GM23248 (cell line): ENCODE results near the gene TENT4A. TPM values are rescaled to one million over a fixed set of nuclear protein-coding genes. Genes with fewer than 3 reads are reported as not detected.
A peak's percentile ranks its signal among the peaks of the same experiment; 100 is the strongest.

Experiments
- DNase-seq: peaks from one replicate; pipeline ENCODE4 v3.0.0-alpha.2; 2015
- H2AFZ ChIP-seq: fragments of 200-600 bp; sonication (generic); 2 replicates; pipeline ENCODE4 v1.6.1; 2016; ENCODE audit warnings: antibody characterized with exemption
- H3F3A ChIP-seq: fragments of 200-600 bp; sonication (generic); 2 replicates; pipeline ENCODE4 v1.6.1; 2016; ENCODE audit warnings: mild to moderate bottlenecking, antibody characterized with exemption, mixed run types; ENCODE audit not compliant: insufficient read depth
- H3K27ac ChIP-seq: fragments of 200-600 bp; sonication (generic); 2 replicates; pipeline ENCODE4 v1.5.1; 2016; ENCODE audit warnings: mild to moderate bottlenecking
- H3K27me3 ChIP-seq: fragments of 200-600 bp; sonication (generic); replicated peaks from 2 replicates; pipeline ENCODE4 v1.6.1; 2016; ENCODE audit warnings: mild to moderate bottlenecking; ENCODE audit not compliant: insufficient read depth
- H3K36me3 ChIP-seq: fragments of 200-600 bp; sonication (generic); 2 replicates; pipeline ENCODE4 v1.6.1; 2016; ENCODE audit warnings: low read depth, mild to moderate bottlenecking
- H3K4me1 ChIP-seq: fragments of 200-600 bp; sonication (generic); 2 replicates; pipeline ENCODE4 v1.6.1; 2016; ENCODE audit warnings: mild to moderate bottlenecking; ENCODE audit not compliant: insufficient read depth
- H3K4me2 ChIP-seq: fragments of 200-600 bp; sonication (generic); one replicate; pipeline ENCODE4 v1.6.1; 2016; ENCODE audit warnings: mild to moderate bottlenecking; ENCODE audit not compliant: unreplicated experiment
- H3K4me3 ChIP-seq: fragments of 200-600 bp; sonication (generic); 2 replicates; pipeline ENCODE4 v1.5.1; 2016; ENCODE audit warnings: mild to moderate bottlenecking
- H3K79me2 ChIP-seq: fragments of 200-600 bp; sonication (generic); 2 replicates; pipeline ENCODE4 v1.6.1; 2016; ENCODE audit warnings: mild to moderate bottlenecking; ENCODE audit not compliant: insufficient read depth
- H3K9ac ChIP-seq: fragments of 200-600 bp; sonication (generic); 2 replicates; pipeline ENCODE4 v1.6.1; 2016; ENCODE audit warnings: mild to moderate bottlenecking
- H3K9me2 ChIP-seq: fragments of 200-600 bp; sonication (generic); 2 replicates; pipeline ENCODE4 v1.6.1; 2016; ENCODE audit warnings: mixed run types, mild to moderate bottlenecking, moderate library complexity; ENCODE audit not compliant: insufficient read depth
- H3K9me3 ChIP-seq: fragments of 200-600 bp; sonication (generic); one replicate; pipeline ENCODE4 v1.6.1; 2017; ENCODE audit warnings: low read depth
- H4K20me1 ChIP-seq: fragments of 200-600 bp; sonication (generic); 2 replicates; pipeline ENCODE4 v1.6.0; 2016; ENCODE audit not compliant: insufficient read depth
- EZH2 ChIP-seq: fragments of 200-600 bp; sonication (generic); IDR thresholded peaks from 2 replicates; pipeline ENCODE4 v1.6.1; 2018; ENCODE audit warnings: antibody characterized with exemption, mild to moderate bottlenecking; ENCODE audit not compliant: insufficient read depth, poor library complexity, severe bottlenecking
- EZH2phosphoT487 ChIP-seq: fragments of 200-600 bp; sonication (generic); IDR thresholded peaks from 2 replicates; pipeline ENCODE4 v1.6.1; 2018; ENCODE audit warnings: antibody characterized with exemption, moderate library complexity, mild to moderate bottlenecking, low read depth; ENCODE audit not compliant: insufficient read depth
- WGBS, 2 experiments: methylation state at CpG; one replicate each; pipeline ENCODE4 v1.1.6; 2015 to 2017; ENCODE audit warnings: low lambda C conversion rate in 2 of 2, low coverage in 1 of 2; ENCODE audit errors: missing lambda C conversion rate in 2 of 2; 5-methylcytosine and 5-hydroxymethylcytosine counted together
- in situ Hi-C: fragments of 300-500 bp; cut with MboI; formaldehyde crosslinking; loops from 2 replicates; pipeline ENCODE4 v1.15.0; 2020
- polyA plus RNA-seq: library from polyadenylated mRNA; unstranded; fragments of >200 nt; fragmentation: Nextera tagmentation; extraction: Ambion mirVana; gene quantifications from 2 replicates; pipeline ENCODE4 v1.2.1, GENCODE V29; 2016
- total RNA-seq: library from RNA; depleted of rRNA; stranded (reverse); fragments of >200 nt; shearing (Covaris generic); gene quantifications from 2 replicates; pipeline ENCODE4 v1.2.3, GENCODE V29; 2014

TENT4A gene
- total and polyA plus RNA-seq, 2 experiments from 2014 or later = 3.0 to 17.6 TPM

DNA sequence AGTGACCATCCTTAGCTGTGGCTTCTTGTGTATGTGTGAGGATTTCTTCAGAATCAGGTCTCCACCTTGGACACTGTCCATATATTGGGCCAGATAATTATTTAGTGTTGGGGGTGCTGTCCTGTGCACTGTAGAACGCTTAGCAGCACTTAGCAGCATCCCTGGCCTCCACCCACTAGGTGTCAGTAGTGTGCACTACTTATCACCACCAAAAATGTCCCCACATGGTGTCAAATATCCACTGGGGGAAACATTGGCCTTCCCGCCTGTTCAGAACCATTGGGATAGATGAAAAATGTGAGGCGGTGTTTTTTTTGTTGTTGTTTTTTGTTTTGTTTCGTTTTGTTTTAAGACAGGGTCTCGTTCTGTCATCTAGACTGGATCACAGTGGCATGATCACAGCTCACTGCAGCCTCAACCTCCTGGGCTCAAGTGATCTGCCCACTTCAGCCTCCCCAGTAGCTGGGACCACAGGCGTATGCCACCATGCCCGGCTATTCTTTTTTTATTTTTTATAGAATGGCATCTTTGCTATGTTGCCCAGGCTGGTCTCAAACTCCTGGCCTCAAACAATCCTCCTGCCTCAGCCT, 67.7 kb downstream of the TENT4A start:
- Histone ChIP-seq H3K9me2 (no peaks in the 10 kb centered on the region), H3K4me2 (no peak overlapping the region), H3K9ac (no peak overlapping the region), H3F3A (no peaks in the 10 kb centered on the region), H2AFZ (no peak overlapping the region), H3K79me2 (no peaks in the 10 kb centered on the region), H3K9me3 (no peaks in the 10 kb centered on the region), H3K27ac (no peak overlapping the region), H3K27me3 (no peaks in the 10 kb centered on the region), H3K4me1 (no peaks in the 10 kb centered on the region), H3K4me3 (no peak overlapping the region), H4K20me1 (no peaks in the 10 kb centered on the region), H3K36me3 (no peaks in the 10 kb centered on the region)
- TF ChIP-seq EZH2phosphoT487 (no peak), EZH2 (no peak)
- DNase-seq = no peak
- in situ Hi-C loops = no loop called here
- WGBS, 2 experiments = 83 to 86% methylated on average over 7 of the region's 7 CpGs

DNA sequence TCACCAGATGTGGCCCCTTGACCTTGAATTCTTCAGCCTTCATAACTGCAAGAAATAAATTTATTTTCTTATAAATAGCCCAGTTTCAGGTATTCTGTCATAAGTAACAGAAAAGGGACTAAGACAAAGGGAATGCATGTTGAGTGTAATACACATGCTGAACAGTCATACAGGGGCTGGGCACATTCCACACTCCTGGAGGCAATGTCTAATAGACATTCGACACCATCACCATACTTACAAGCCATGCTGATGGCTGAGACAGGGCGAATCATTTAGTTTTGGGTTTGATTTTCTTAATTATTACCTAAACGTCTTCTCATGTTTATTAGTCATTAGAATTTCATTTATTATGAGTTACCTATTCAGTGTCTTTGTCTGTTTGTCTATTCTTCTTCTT, 68.5 kb downstream of the TENT4A start:
- no peak for TF ChIP-seq EZH2
- TF ChIP-seq EZH2phosphoT487 = no peak
- Histone ChIP-seq H3K79me2 (no peaks in the 10 kb centered on the region), H3K4me2 (no peak overlapping the region), H2AFZ (no peak overlapping the region), H3K27me3 (no peaks in the 10 kb centered on the region), H3K9ac (no peak overlapping the region), H3K27ac (no peak overlapping the region), H3K4me1 (no peaks in the 10 kb centered on the region), H3K9me3 (no peaks in the 10 kb centered on the region), H3K9me2 (no peaks in the 10 kb centered on the region), H3K36me3 (no peaks in the 10 kb centered on the region), H4K20me1 (no peaks in the 10 kb centered on the region), H3F3A (no peaks in the 10 kb centered on the region), H3K4me3 (no peak overlapping the region)
- WGBS, 2 experiments = 33 to 40% methylated on average over 3 of the region's 3 CpGs
- DNase-seq = peak; percentile 39
- in situ Hi-C loops = no loop called here

GRCh38 chr5:6783787-6784186, 70.6 kb downstream of the TENT4A start:
- no peak overlapping the region for H2AFZ ChIP-seq
- no peak overlapping the region for H3K9ac ChIP-seq
- no peaks in the 10 kb centered on the region for H3K27me3 ChIP-seq
- no peaks in the 10 kb centered on the region for H3K9me3 ChIP-seq
- 66 to 68% methylated on average over 2 of the region's 2 CpGs for WGBS, 2 experiments
- no peaks in the 10 kb centered on the region for H3K9me2 ChIP-seq
- DNase-seq = no peak
- H3K27ac ChIP-seq = no peak overlapping the region
- no peak overlapping the region for H3K4me3 ChIP-seq
- no peaks in the 10 kb centered on the region for H3K79me2 ChIP-seq
- TF ChIP-seq EZH2 (no peak), EZH2phosphoT487 (no peak)
- in situ Hi-C loops = no loop called here
- no peaks in the 10 kb centered on the region for H3K36me3 ChIP-seq
- H3F3A ChIP-seq = no peaks in the 10 kb centered on the region
- no peaks in the 10 kb centered on the region for H3K4me1 ChIP-seq
- H3K4me2 ChIP-seq = no peak overlapping the region
- H4K20me1 ChIP-seq = no peaks in the 10 kb centered on the region

DNA sequence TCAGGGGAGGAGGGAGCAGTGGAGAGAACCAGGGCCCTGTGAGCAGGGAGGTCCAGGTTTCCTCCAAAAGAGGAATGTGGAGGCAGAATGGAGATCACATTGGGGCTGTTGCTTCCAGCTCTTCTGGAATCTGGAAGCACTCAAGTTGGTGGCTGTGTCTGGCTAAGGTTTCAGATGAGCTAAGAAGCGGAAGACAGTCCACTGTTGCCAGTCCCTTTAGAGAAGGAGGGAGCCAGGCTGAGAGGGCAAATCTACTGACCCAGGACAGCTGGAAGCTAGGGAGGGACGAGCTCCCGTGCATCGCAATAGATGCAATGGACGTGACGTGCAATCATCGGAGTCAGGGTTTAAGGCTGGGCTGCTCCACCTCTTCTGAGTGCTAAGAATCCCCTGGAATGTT, 71.2 kb downstream of the TENT4A start:
- Histone ChIP-seq H3K27ac (no peak overlapping the region), H3K4me2 (no peak overlapping the region), H4K20me1 (no peaks in the 10 kb centered on the region), H3K9me3 (no peaks in the 10 kb centered on the region), H3K4me3 (no peak overlapping the region), H3K4me1 (no peaks in the 10 kb centered on the region), H3K27me3 (no peaks in the 10 kb centered on the region), H2AFZ (no peak overlapping the region), H3K9me2 (no peaks in the 10 kb centered on the region), H3K79me2 (no peaks in the 10 kb centered on the region), H3F3A (no peaks in the 10 kb centered on the region), H3K36me3 (no peaks in the 10 kb centered on the region), H3K9ac (no peak overlapping the region)
- 20 to 28% methylated on average over 7 of the region's 7 CpGs for WGBS, 2 experiments
- in situ Hi-C loops = no loop called here
- DNase-seq = no peak
- TF ChIP-seq EZH2 (no peak), EZH2phosphoT487 (no peak)
